ENCODE results near the gene ANKS4B. TPM values are rescaled to one million over a fixed set of nuclear protein-coding genes. Genes with fewer than 3 reads are reported as not detected.

The ANKS4B gene
- polyA plus RNA-seq, 1 experiment: not detected

DNA sequence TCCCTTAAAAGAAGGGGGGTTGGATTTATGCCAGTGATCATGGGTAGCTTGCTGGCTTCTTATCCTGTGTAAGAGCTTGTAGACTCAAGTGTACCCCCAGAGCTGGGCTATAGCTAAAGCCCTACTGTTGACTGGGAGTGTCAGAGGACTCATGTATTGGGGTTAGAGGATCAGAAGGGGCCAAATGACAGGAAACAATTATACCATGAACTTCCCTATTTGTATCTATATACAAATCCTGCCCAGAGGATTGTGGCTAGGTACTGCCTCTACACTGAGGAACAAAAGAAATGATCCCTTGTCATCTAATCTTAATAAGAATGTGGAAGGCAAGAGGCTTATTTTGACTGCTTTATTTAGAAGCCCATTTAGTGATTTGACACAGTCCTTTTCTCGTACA is 36.4 kb upstream of the ANKS4B start:
- ChIA-PET POLR2A (no interaction called here), CTCF (interaction anchor here (0.7 to 2.1 kb wide), 3 partner anchors 8 to 103 kb away, joined by 3 to 6 read pairs (median 5); no protein-coding TSS in a partner anchor)
- no peaks in the 10 kb centered on the region for H3K36me3 ChIP-seq (ENCODE audit: control insufficient read depth, insufficient read depth, low read length)
- no peak overlapping the region for H3K4me3 ChIP-seq (ENCODE audit: low read depth, low read length)
- TF ChIP-seq, protein P1, sequence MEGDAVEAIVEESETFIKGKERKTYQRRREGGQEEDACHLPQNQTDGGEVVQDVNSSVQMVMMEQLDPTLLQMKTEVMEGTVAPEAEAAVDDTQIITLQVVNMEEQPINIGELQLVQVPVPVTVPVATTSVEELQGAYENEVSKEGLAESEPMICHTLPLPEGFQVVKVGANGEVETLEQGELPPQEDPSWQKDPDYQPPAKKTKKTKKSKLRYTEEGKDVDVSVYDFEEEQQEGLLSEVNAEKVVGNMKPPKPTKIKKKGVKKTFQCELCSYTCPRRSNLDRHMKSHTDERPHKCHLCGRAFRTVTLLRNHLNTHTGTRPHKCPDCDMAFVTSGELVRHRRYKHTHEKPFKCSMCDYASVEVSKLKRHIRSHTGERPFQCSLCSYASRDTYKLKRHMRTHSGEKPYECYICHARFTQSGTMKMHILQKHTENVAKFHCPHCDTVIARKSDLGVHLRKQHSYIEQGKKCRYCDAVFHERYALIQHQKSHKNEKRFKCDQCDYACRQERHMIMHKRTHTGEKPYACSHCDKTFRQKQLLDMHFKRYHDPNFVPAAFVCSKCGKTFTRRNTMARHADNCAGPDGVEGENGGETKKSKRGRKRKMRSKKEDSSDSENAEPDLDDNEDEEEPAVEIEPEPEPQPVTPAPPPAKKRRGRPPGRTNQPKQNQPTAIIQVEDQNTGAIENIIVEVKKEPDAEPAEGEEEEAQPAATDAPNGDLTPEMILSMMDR (IDR thresholded peaks at IDR 0.05; ENCODE audit: insufficient read depth, low read depth, low read length): no peak
- DNase-seq (ENCODE audit: low read depth): no peak
- H3K27me3 ChIP-seq (ENCODE audit: control insufficient read depth, insufficient read depth, low read length): peaks cover 5% of the 10 kb centered on the region

DNA sequence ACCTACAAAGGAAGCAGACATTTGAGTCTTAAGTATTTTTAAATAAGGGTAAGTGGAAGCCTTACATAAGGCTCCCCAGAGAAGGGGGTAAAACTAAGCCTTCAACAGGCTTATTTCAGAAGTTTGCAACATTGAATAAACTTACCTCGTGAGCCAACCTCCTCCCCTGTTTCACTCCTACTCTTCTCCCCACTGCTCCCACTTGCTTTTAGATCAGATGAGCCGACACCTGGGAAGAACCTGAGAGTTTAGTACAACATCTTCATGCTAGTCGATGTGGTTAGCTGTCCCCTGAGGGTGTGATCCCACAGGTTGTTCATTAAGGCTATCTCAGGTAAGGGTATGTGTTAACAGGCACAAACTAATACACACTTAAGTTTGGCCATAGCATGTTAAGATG is 35.9 kb upstream of the ANKS4B start:
- ChIA-PET POLR2A (no interaction called here), CTCF (interaction anchor here (0.7 to 2.1 kb wide), 2 partner anchors 80 to 103 kb away, joined by 3 to 6 read pairs; no protein-coding TSS in a partner anchor)
- Histone ChIP-seq H3K27me3 (ENCODE audit: control insufficient read depth, insufficient read depth, low read length) (peaks cover 5% of the 10 kb centered on the region), H3K36me3 (ENCODE audit: control insufficient read depth, insufficient read depth, low read length) (no peaks in the 10 kb centered on the region), H3K4me3 (ENCODE audit: low read depth, low read length) (no peak overlapping the region)
- no peak for DNase-seq (ENCODE audit: low read depth)
- TF ChIP-seq, protein P1 (IDR thresholded peaks at IDR 0.05; ENCODE audit: insufficient read depth, low read depth, low read length): no peak

DNA sequence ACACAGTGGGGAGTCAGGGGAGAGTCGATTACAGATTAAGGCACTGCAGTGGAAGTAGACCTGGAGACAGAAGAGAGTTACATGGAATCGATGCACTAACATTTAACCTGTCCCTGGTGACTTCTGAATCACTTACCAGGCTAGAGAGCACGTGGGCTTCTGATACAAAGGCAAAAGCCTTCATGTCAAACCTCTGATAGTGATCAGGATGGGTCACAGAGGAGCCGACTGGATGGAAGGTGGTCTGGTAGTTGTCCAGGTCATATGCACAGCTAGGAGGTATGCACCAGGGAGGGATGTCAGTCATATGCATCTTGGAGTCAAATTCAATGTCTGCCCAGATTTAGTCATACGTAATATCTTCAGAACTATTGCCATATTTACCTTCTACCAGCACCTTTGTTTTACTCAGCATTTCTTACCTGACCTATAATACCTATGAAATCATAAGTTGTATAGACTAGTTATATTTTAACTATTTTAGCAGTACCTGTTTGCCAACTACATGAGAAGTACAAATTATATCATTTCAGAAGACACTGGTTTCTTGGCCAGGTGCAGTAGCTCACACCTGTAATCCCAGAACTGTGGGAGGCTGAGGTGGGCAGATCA is 33.8 kb upstream of the ANKS4B start:
- TF ChIP-seq, protein P1 (IDR thresholded peaks at IDR 0.05; ENCODE audit: insufficient read depth, low read depth, low read length): no peak
- no peaks in the 10 kb centered on the region for H3K36me3 ChIP-seq (ENCODE audit: control insufficient read depth, insufficient read depth, low read length)
- peaks cover 5% of the 10 kb centered on the region for H3K27me3 ChIP-seq (ENCODE audit: control insufficient read depth, insufficient read depth, low read length)
- no peak overlapping the region for H3K4me3 ChIP-seq (ENCODE audit: low read depth, low read length)
- ChIA-PET CTCF (interaction anchor here (0.6 to 2.0 kb wide), 3 partner anchors 11 to 43 kb away, joined by 3 to 8 read pairs (median 6); no protein-coding TSS in a partner anchor), POLR2A (no interaction called here)
- DNase-seq (ENCODE audit: low read depth): no peak

DNA sequence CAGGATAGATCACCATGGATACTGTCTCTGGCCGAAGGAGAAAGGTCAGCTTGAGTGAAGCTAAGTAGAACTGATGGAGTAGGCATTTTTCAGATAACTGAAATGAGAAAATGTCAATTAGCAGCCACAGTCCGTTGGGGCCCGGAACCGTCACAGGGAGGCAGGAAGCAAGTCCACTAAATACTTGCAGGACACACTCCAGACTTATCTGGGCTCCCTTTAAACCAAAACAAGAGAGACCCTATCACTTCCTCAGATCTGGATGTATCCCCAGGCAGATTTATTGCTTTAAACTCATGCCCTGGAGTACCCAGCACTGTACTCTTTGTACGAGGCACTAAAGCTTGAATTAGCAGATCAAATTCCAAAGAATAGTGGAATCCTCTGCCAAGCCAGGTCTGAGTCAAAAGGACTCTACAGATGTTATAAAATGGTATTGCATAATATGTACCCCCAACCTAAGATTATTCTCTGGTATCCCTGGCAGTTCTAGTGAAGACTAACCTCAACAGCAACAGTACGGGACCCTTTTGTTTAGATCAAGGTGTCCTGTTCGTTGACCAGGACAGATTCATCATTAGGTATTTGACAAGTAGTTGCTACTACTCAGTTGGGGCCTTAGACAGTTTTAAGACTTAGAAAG is 30.2 kb upstream of the ANKS4B start:
- TF ChIP-seq, protein P1 (IDR thresholded peaks at IDR 0.05; ENCODE audit: insufficient read depth, low read depth, low read length): no peak
- POLR2A ChIA-PET: no interaction called here
- no peak for DNase-seq (ENCODE audit: low read depth)
- H3K27me3 ChIP-seq (ENCODE audit: control insufficient read depth, insufficient read depth, low read length): peaks cover 6% of the 10 kb centered on the region
- no peak overlapping the region for H3K4me3 ChIP-seq (ENCODE audit: low read depth, low read length)
- no peaks in the 10 kb centered on the region for H3K36me3 ChIP-seq (ENCODE audit: control insufficient read depth, insufficient read depth, low read length)
- CTCF ChIA-PET: interaction anchor here (1.0 to 1.1 kb wide), 3 partner anchors 10 to 20 kb away, joined by 3 to 4 read pairs (median 4); no protein-coding TSS in a partner anchor

- Histone ChIP-seq H3K36me3 (ENCODE audit: control insufficient read depth, insufficient read depth, low read length) (no peaks in the 10 kb centered on the region), H3K27me3 (ENCODE audit: control insufficient read depth, insufficient read depth, low read length) (peaks cover 5% of the 10 kb centered on the region), H3K4me3 (ENCODE audit: low read depth, low read length) (no peak overlapping the region)
- TF ChIP-seq, protein P1 (IDR thresholded peaks at IDR 0.05; ENCODE audit: insufficient read depth, low read depth, low read length): no peak
- ChIA-PET POLR2A (no interaction called here), CTCF (no interaction called here)
- DNase-seq (ENCODE audit: low read depth): no peak
These were observed 28.2 kb upstream of the ANKS4B start for GRCh38 chr16:21205303-21205702.
